ENCODE results near the gene NUP210L. TPM values are rescaled to one million over a fixed set of nuclear protein-coding genes. Genes with fewer than 3 reads are reported as not detected.

Gene NUP210L
- total and polyA plus RNA-seq, 9 of the 15 experiments (the other 6 are each of a cell fraction or from before 2014, with no cell fraction given) = 0.01 to 0.04 TPM; not detected in 7

GRCh38 chr1:153990468-153991150 is 164.3 kb downstream of the NUP210L start, which contains the start of gene RPS27 (continued):
- TF ChIP-seq ZNF318 (IDR thresholded peaks at IDR 0.05; ENCODE audit: borderline replicate concordance in 1 of 2, low read depth in 1 of 2) (no peak), BACH1 (tag; IDR thresholded peaks at IDR 0.05) (peak; percentile 87), TSC22D4 (tag; IDR thresholded peaks at IDR 0.05) (no peak), MXI1 (IDR thresholded peaks at IDR 0.05; ENCODE audit: low read depth, low read length) (no peak), ATF1 (CRISPR knock-in tag; IDR thresholded peaks at IDR 0.05) (no peak), ATF1 (tag; IDR thresholded peaks at IDR 0.05) (peak; percentile 98), MTA3 (IDR thresholded peaks at IDR 0.05; ENCODE audit: borderline replicate concordance) (peak; percentile 99), MYBL2 (IDR thresholded peaks at IDR 0.05; ENCODE audit: low read depth) (no peak; the same call in 1 of the 2 replicates), MYBL2 (CRISPR knock-in tag; IDR thresholded peaks at IDR 0.05; ENCODE audit: borderline replicate concordance) (no peak), CGGBP1 (CRISPR knock-in tag; IDR thresholded peaks at IDR 0.05) (peak; percentile 92), POLR3G (IDR thresholded peaks at IDR 0.05; ENCODE audit: extremely low read depth, insufficient read length, insufficient replicate concordance) (no peak), BRCA1 (IDR thresholded peaks at IDR 0.05) (no peak), BRCA1 (CRISPR knock-in tag; IDR thresholded peaks at IDR 0.05) (no peak), KAT2B (IDR thresholded peaks at IDR 0.05; ENCODE audit: low read depth, low read length) (no peak), SMARCC2 (IDR thresholded peaks at IDR 0.05; ENCODE audit: low read depth) (no peak), RNF219 (CRISPR knock-in tag; IDR thresholded peaks at IDR 0.05) (no peak), MLLT1 (IDR thresholded peaks at IDR 0.05) (peak; percentile 87 to 90)

Measured in K562 (cell line).